H1 (cell line): ENCODE results near the gene TRAK1. TPM values are rescaled to one million over a fixed set of nuclear protein-coding genes. Genes with fewer than 3 reads are reported as not detected.

Experiments used
- EGR1 ChIP-seq: IDR thresholded peaks from 2 replicates; pipeline ENCODE4 v1.6.1; 2011; ENCODE audit warnings: low read depth, low read length, borderline replicate concordance
- POU5F1 ChIP-seq: IDR thresholded peaks from 2 replicates; pipeline ENCODE4 v1.6.1; 2011; ENCODE audit warnings: low read depth, mild to moderate bottlenecking, low read length, moderate library complexity
- polyA plus RNA-seq, 7 experiments: library from polyadenylated mRNA; depleted of rRNA in 3 of 7; stranded (reverse) in 5 of 7; unstranded in 2 of 7; fragments of >200 nt in 5 of 7; fragments of 200-250 nt in 2 of 7; gene quantifications; 1 replicate in 5 of 7; 2 replicates in 1 of 7; 4 replicates in 1 of 7; pipeline versions ENCODE4 v1.2.1 to v1.2.3, GENCODE V29; 2011 to 2013; ENCODE audit warnings: missing spikeins in 2 of 7, mixed read lengths in 2 of 7
- total RNA-seq: library from RNA; stranded (reverse); fragmentation: NEBNext Ultra II Directional; extraction: Animal tissue kit (Norgen Biotek cat#: 25700); gene quantifications from 2 replicates; pipeline ENCODE4 v1.2.1, GENCODE V29; 2021

The TRAK1 gene
- total and polyA plus RNA-seq, 2 of the 8 experiments (the other 6 are each of a cell fraction or from before 2014, with no cell fraction given) = 21.3 to 32.7 TPM

DNA sequence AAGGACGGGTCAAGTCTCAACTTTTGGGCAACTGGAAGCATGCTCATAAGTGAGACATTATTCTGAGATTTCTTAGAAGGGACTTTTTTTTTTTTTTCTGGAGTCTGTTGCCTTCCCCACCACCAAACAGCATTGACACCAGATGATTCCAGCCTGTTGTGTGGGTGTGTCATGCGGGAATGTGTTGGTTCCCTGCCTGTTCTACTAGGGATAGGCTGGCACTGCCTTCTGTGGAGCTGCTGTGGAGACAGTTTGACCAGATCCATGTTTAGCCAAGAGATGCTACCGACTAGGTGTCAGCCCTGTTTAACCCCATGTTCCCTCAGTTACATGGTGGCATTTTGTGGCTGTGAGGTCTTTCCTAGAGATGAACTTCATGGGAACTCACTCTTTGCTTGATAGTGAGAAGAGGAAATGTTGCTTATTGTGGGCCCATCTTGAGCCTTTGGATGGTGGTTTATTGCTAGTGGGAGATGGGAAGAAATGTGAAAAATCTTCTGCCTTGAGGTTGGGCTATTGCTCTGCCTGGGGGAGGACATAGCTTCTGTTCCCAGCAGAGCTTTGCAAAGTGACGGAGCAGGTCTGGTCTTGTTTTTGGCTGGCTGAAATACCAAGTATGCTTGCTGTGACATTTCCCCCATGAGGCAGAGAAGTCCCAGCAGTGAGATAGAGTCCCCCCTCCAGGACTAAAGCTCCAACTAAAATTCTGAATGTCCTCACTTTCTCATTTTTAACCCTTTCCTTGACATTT is 31.3 kb downstream of the TRAK1 start (continued):
- TF ChIP-seq POU5F1 (no peak), EGR1 (no peak)
